Measurements from ENCODE around the gene ALX1. TPM values are rescaled to one million over a fixed set of nuclear protein-coding genes. Genes with fewer than 3 reads are reported as not detected.

ALX1 gene
- total RNA-seq, 4 donors from 2014 or later = 0.34 to 0.39 TPM; not detected in 2

DNA sequence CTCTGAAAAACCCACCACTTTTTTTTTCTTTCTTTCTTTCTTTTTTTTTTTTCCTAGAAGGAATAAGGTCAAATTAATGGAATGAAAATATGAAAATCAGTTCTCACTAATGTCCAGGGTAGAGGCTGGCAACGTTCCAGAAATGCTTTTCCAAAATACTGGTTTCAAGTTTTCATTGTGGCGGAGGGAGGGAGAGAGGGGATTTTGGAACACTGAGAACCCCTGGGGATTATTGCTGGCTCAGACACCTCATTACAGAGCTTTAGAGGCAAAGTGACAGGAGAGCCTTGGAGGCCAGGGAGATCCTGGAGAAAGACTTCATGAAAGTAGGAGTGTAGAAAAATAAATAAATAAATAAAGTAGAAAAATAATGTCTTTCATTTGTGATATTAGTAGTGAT is 45.4 kb downstream of the ALX1 start:
- WGBS = 50% methylated on average over 2 of the region's 2 CpGs
- Histone ChIP-seq H3K27me3 (no peaks in the 10 kb centered on the region), H3K4me1 (no peaks in the 10 kb centered on the region), H3K27ac (replicated peaks in 1 of 4) (no peak overlapping the region), H3K36me3 (no peaks in the 10 kb centered on the region), H3K9me3 (no peaks in the 10 kb centered on the region), H3K4me3 (no peak overlapping the region)
- DNase-seq (ENCODE audit: extremely low spot score) = no peak
- intact Hi-C loops (cut with DNase I) = no loop called here
- TF ChIP-seq EP300 (IDR thresholded peaks at IDR 0.05) (no peak), POLR2A (IDR thresholded peaks at IDR 0.05; ENCODE audit: low read depth) (no peak), POLR2AphosphoS5 (IDR thresholded peaks at IDR 0.05) (no peak)
- TF ChIP-seq, protein P1, sequence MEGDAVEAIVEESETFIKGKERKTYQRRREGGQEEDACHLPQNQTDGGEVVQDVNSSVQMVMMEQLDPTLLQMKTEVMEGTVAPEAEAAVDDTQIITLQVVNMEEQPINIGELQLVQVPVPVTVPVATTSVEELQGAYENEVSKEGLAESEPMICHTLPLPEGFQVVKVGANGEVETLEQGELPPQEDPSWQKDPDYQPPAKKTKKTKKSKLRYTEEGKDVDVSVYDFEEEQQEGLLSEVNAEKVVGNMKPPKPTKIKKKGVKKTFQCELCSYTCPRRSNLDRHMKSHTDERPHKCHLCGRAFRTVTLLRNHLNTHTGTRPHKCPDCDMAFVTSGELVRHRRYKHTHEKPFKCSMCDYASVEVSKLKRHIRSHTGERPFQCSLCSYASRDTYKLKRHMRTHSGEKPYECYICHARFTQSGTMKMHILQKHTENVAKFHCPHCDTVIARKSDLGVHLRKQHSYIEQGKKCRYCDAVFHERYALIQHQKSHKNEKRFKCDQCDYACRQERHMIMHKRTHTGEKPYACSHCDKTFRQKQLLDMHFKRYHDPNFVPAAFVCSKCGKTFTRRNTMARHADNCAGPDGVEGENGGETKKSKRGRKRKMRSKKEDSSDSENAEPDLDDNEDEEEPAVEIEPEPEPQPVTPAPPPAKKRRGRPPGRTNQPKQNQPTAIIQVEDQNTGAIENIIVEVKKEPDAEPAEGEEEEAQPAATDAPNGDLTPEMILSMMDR (IDR thresholded peaks at IDR 0.05) = no peak

DNA sequence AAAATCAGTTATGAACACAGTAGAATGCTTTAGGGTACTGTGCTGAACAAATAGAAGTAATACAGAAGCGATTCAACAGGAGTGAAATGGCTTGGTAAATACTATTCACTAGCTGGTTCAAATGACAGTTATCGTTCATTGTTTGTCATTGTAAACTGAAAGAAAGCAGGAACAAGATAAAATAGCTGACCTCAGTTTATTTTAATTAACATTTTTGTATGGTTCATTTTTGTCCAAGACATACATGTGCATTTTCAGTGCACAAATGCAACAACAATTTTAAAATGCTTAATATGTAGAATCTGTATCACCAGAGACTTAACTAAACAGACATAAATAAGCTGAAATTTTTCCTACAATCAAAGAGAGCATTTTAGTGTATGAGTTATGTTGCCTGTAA is 49.9 kb downstream of the ALX1 start:
- no peak for DNase-seq (ENCODE audit: extremely low spot score)
- TF ChIP-seq EP300 (IDR thresholded peaks at IDR 0.05) (no peak), POLR2A (IDR thresholded peaks at IDR 0.05; ENCODE audit: low read depth) (no peak)
- TF ChIP-seq, protein P1 (IDR thresholded peaks at IDR 0.05) = no peak
- intact Hi-C loops (cut with DNase I) = no loop called here
- Histone ChIP-seq H3K4me1 (no peaks in the 10 kb centered on the region), H3K9me3 (no peaks in the 10 kb centered on the region), H3K36me3 (no peaks in the 10 kb centered on the region), H3K27ac (replicated peaks in 1 of 4) (no peak overlapping the region), H3K27me3 (no peaks in the 10 kb centered on the region), H3K4me3 (no peak overlapping the region)
- 86% methylated on average over 2 of the region's 2 CpGs for WGBS

DNA sequence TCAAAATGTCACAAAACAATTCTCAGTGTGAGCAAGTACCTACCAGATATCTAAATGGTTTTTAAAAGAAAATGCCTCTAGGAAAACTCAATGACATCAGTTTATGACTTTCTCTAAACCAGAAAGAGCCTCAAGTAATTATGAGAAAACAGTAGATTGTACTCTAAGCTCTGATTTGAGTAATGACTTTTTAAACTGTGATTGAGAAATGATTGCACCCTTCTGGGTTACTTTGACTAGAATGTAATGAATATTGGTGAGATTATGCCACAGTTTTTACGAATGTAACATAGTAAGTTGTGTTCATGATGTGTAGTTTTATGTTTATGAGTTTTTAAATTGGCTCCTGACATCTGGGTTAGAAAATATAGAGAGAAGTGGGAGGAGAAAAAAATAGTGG is 68.8 kb downstream of the ALX1 start:
- intact Hi-C loops (cut with DNase I) = no loop called here
- TF ChIP-seq, protein P1 (IDR thresholded peaks at IDR 0.05) = no peak
- TF ChIP-seq EP300 (IDR thresholded peaks at IDR 0.05) (no peak), POLR2A (IDR thresholded peaks at IDR 0.05; ENCODE audit: low read depth) (no peak), POLR2AphosphoS5 (IDR thresholded peaks at IDR 0.05) (no peak)
- no peaks in the 10 kb centered on the region for H3K27me3 ChIP-seq
- no peak for DNase-seq (ENCODE audit: extremely low spot score)
- H3K4me3 ChIP-seq = no peak overlapping the region
- 56% methylated on average over 1 of the region's 1 CpG for WGBS
- no peak overlapping the region for H3K27ac ChIP-seq (replicated peaks in 1 of 4)
- H3K9me3 ChIP-seq = no peaks in the 10 kb centered on the region
- no peaks in the 10 kb centered on the region for H3K36me3 ChIP-seq
- H3K4me1 ChIP-seq = no peaks in the 10 kb centered on the region

DNA sequence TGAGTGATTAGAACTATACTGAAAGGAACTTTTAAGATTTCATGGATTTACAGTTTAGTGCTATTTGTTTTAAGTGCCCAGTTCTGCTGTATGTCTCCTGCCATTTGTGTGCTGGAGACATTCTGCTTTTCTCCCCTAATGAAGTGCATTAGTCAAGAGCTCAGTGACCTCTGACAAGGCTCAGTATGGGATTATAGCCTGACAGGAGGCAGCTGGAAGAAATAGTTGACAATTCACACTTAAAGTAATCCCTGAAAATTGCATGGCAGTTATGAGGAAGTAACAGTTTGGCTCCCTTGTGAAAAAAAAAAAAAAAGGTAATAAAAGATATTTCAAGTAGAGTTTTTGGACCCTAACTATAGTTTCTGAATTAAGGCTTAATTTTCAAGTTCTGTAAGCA is 70.3 kb downstream of the ALX1 start:
- Histone ChIP-seq H3K4me3 (no peak overlapping the region), H3K9me3 (no peaks in the 10 kb centered on the region), H3K36me3 (no peaks in the 10 kb centered on the region), H3K27me3 (no peaks in the 10 kb centered on the region), H3K27ac (replicated peaks in 1 of 4) (no peak overlapping the region), H3K4me1 (no peaks in the 10 kb centered on the region)
- no peak for DNase-seq (ENCODE audit: extremely low spot score)
- TF ChIP-seq POLR2A (IDR thresholded peaks at IDR 0.05; ENCODE audit: low read depth) (no peak), POLR2AphosphoS5 (IDR thresholded peaks at IDR 0.05) (no peak), EP300 (IDR thresholded peaks at IDR 0.05) (no peak)
- TF ChIP-seq, protein P1 (IDR thresholded peaks at IDR 0.05) = no peak
- intact Hi-C loops (cut with DNase I) = no loop called here

Other genes with a start within 250 kb of the ALX1 start
- gene TSPAN19, start 243.9 kb upstream of the ALX1 start, total RNA-seq = not detected
- gene LRRIQ1, start 243.9 kb upstream of the ALX1 start, total RNA-seq = under 1 TPM; 0.13 to 0.42 (median 0.23) TPM